Mesendoderm (in vitro differentiated cells): ENCODE measurements around the gene TTLL13. TPM values are rescaled to one million over a fixed set of nuclear protein-coding genes. Genes with fewer than 3 reads are reported as not detected.

Experiments
- DNase-seq: peaks from one replicate; pipeline ENCODE4 v3.0.0; 2013
- H2AK5ac ChIP-seq: 2 replicates; pipeline ENCODE4 v1.6.1; 2013; ENCODE audit warnings: low read length, inconsistent platforms
- H2BK120ac ChIP-seq: 2 replicates; pipeline ENCODE4 v1.6.1; 2013; ENCODE audit warnings: low read depth, mild to moderate bottlenecking, low read length, moderate library complexity, mixed read lengths
- H2BK15ac ChIP-seq: replicated peaks from 2 replicates; pipeline ENCODE4 v1.6.1; 2013; ENCODE audit warnings: low read depth, mild to moderate bottlenecking, moderate library complexity
- H2BK5ac ChIP-seq: 2 replicates; pipeline ENCODE4 v1.6.1; 2013; ENCODE audit warnings: low read length, inconsistent platforms
- H3K18ac ChIP-seq: 2 replicates; pipeline ENCODE4 v1.6.1; 2013; ENCODE audit warnings: mild to moderate bottlenecking, low read length, mixed read lengths
- H3K23ac ChIP-seq: one replicate; pipeline ENCODE4 v1.6.1; 2013; ENCODE audit warnings: low read length
- H3K27ac ChIP-seq: 2 replicates; pipeline ENCODE4 v1.5.1; 2013; ENCODE audit warnings: low read depth, mild to moderate bottlenecking, inconsistent platforms, low read length, moderate library complexity
- H3K27me3 ChIP-seq: 2 replicates; pipeline ENCODE4 v1.6.1; 2013; ENCODE audit warnings: low read length, control low read depth, mild to moderate bottlenecking, inconsistent platforms; ENCODE audit not compliant: insufficient read depth, poor library complexity
- H3K36me3 ChIP-seq: 2 replicates; pipeline ENCODE4 v1.6.1; 2013; ENCODE audit warnings: low read length, inconsistent platforms; ENCODE audit not compliant: control insufficient read depth, insufficient read depth
- H3K4ac ChIP-seq: one replicate; pipeline ENCODE4 v1.6.1; 2013; ENCODE audit warnings: low read depth, mild to moderate bottlenecking, low read length, moderate library complexity
- H3K4me1 ChIP-seq: 2 replicates; pipeline ENCODE4 v1.6.1; 2013; ENCODE audit warnings: low read depth, low read length, inconsistent platforms; ENCODE audit not compliant: control insufficient read depth
- H3K4me2 ChIP-seq: 2 replicates; pipeline ENCODE4 v1.6.1; 2013; ENCODE audit warnings: low read length
- H3K4me3 ChIP-seq: 2 replicates; pipeline ENCODE4 v1.5.1; 2013; ENCODE audit warnings: mild to moderate bottlenecking, low read length
- H3K56ac ChIP-seq: one replicate; pipeline ENCODE4 v1.6.1; 2013; ENCODE audit warnings: low read length
- H3K79me1 ChIP-seq: 2 replicates; pipeline ENCODE4 v1.6.1; 2013; ENCODE audit warnings: low read length, inconsistent platforms
- H3K79me2 ChIP-seq: 2 replicates; pipeline ENCODE4 v1.6.1; 2013; ENCODE audit warnings: mild to moderate bottlenecking, low read length; ENCODE audit not compliant: control insufficient read depth, insufficient read depth
- H3K9ac ChIP-seq: 2 replicates; pipeline ENCODE4 v1.6.1; 2013; ENCODE audit warnings: low read length, inconsistent platforms
- H4K5ac ChIP-seq: one replicate; pipeline ENCODE4 v1.6.1; 2013; ENCODE audit warnings: low read length
- H4K8ac ChIP-seq: one replicate; pipeline ENCODE4 v1.6.1; 2013; ENCODE audit warnings: low read depth, mild to moderate bottlenecking, control low read depth, low read length, moderate library complexity
- WGBS: extraction: QIAGEN DNeasy Blood & Tissue Kit; methylation state at CpG from one replicate; pipeline ENCODE4 v1.1.7; 2013; ENCODE audit warnings: low lambda C conversion rate, missing lambda C conversion rate; ENCODE audit not compliant: insufficient coverage; ENCODE audit errors: extremely low coverage; 5-methylcytosine and 5-hydroxymethylcytosine counted together
- polyA plus RNA-seq, 2 experiments: library from polyadenylated mRNA; stranded (reverse); fragments of 200-250 nt; gene quantifications; one replicate each; pipeline ENCODE4 v1.2.3, GENCODE V29; 2013

TTLL13 gene
- polyA plus RNA-seq (2013, experiment 1 of 2), result not detected
- polyA plus RNA-seq (2013, experiment 2 of 2), result 0.01 TPM

- no peaks in the 10 kb centered on the region for H3K36me3 ChIP-seq
- peak; percentile 96 for DNase-seq
- no peak within 1 kb of the TSS for H4K8ac ChIP-seq
- H2AK5ac ChIP-seq, result no peak within 1 kb of the TSS
- peak within 1 kb of the TSS; percentile 59 for H3K4me3 ChIP-seq
- peak within 1 kb of the TSS; percentile 80 for H3K56ac ChIP-seq
- H3K79me1 ChIP-seq, result no peaks in the 10 kb centered on the region
- no peaks in the 10 kb centered on the region for H3K27me3 ChIP-seq
- H3K23ac ChIP-seq, result no peak within 1 kb of the TSS
- WGBS, result no CpG with 5 or more reads among the region's 44 CpGs
- peak within 1 kb of the TSS; percentile 96 for H3K4me2 ChIP-seq
- H2BK5ac ChIP-seq, result no peak within 1 kb of the TSS
- no peak within 1 kb of the TSS for H3K4ac ChIP-seq
- no peaks in the 10 kb centered on the region for H3K4me1 ChIP-seq
- no peak within 1 kb of the TSS for H4K5ac ChIP-seq
- H3K9ac ChIP-seq, result peak within 1 kb of the TSS; percentile 68
- no peak within 1 kb of the TSS for H2BK120ac ChIP-seq
- H2BK15ac ChIP-seq, result no peak within 1 kb of the TSS
- no peak within 1 kb of the TSS for H3K27ac ChIP-seq
- H3K79me2 ChIP-seq, result no peaks in the 10 kb centered on the region
- no peak within 1 kb of the TSS for H3K18ac ChIP-seq
Measured at GRCh38 chr15:90249203-90249863, at the start of gene TTLL13. Gene TTLL13, plus strand, starts transcription at chr15:90249556. Its CDS starts 1,075 bp downstream, at chr15:90250631.

- Histone ChIP-seq H3K23ac (peak overlapping the region; percentile 19), H3K56ac (peak overlapping the region; percentile 88), H2BK5ac (no peak overlapping the region), H3K79me1 (peaks cover 7% of the 10 kb centered on the region), H2BK120ac (no peak overlapping the region), H3K4ac (no peak overlapping the region), H3K79me2 (no peaks in the 10 kb centered on the region), H3K36me3 (no peaks in the 10 kb centered on the region), H4K8ac (peak overlapping the region; percentile 30), H4K5ac (no peak overlapping the region), H3K9ac (peak overlapping the region; percentile 87), H3K4me3 (peak overlapping the region; percentile 32), H3K27me3 (no peaks in the 10 kb centered on the region), H3K4me1 (peaks cover 5% of the 10 kb centered on the region), H3K4me2 (peak overlapping the region; percentile 78), H2BK15ac (no peak overlapping the region), H3K27ac (no peak overlapping the region), H3K18ac (peak overlapping the region; percentile 94), H2AK5ac (no peak overlapping the region)
- no CpG with 5 or more reads among the region's 24 CpGs for WGBS
- DNase-seq, result no peak
Measured at GRCh38 chr15:90200534-90201129, 48.7 kb upstream of the TTLL13 start.

- Histone ChIP-seq H3K4me3 (peak within 1 kb of the TSS; percentile 84), H3K9ac (peak within 1 kb of the TSS; percentile 87), H3K4ac (peak within 1 kb of the TSS; percentile 38)
Measured at GRCh38 chr15:90201130-90201943, 48.0 kb upstream of the TTLL13 start, which contains the start of gene SEMA4B. Gene SEMA4B, plus strand, starts transcription at chr15:90201330. Its CDS starts 249 bp downstream, at chr15:90201579.

GRCh38 chr15:90201944-90202375 lies 47.4 kb upstream of the TTLL13 start:
- WGBS, result no CpG with 5 or more reads among the region's 25 CpGs
- H2BK15ac ChIP-seq, result no peak overlapping the region

More at GRCh38 chr15:90201130-90201943, 48.0 kb upstream of the TTLL13 start, which contains the start of gene SEMA4B:
- H2BK15ac ChIP-seq, result no peak within 1 kb of the TSS
- no peaks in the 10 kb centered on the region for H3K27me3 ChIP-seq
- peak within 1 kb of the TSS; percentile 92 for H3K23ac ChIP-seq
- H2BK120ac ChIP-seq, result no peak within 1 kb of the TSS
- no peaks in the 10 kb centered on the region for H3K36me3 ChIP-seq
- no peak within 1 kb of the TSS for H2AK5ac ChIP-seq
- peak within 1 kb of the TSS; percentile 88 for H3K56ac ChIP-seq
- H3K18ac ChIP-seq, result peak within 1 kb of the TSS; percentile 94
- H3K79me1 ChIP-seq, result peaks cover 7% of the 10 kb centered on the region
- H4K8ac ChIP-seq, result peak within 1 kb of the TSS; percentile 30
- H3K4me2 ChIP-seq, result peak within 1 kb of the TSS; percentile 78
- DNase-seq, result peak; percentile 78
- no peak within 1 kb of the TSS for H4K5ac ChIP-seq
- no CpG with 5 or more reads among the region's 88 CpGs for WGBS
- peaks cover 5% of the 10 kb centered on the region for H3K4me1 ChIP-seq
- H2BK5ac ChIP-seq, result no peak within 1 kb of the TSS
- H3K27ac ChIP-seq, result peak within 1 kb of the TSS; percentile 25
- no peaks in the 10 kb centered on the region for H3K79me2 ChIP-seq

GRCh38 chr15:90202929-90203328 lies 46.4 kb upstream of the TTLL13 start:
- DNase-seq, result no peak
- Histone ChIP-seq H3K27ac (no peak overlapping the region), H3K36me3 (no peaks in the 10 kb centered on the region), H2BK15ac (no peak overlapping the region), H4K8ac (no peak overlapping the region), H3K27me3 (no peaks in the 10 kb centered on the region), H3K79me1 (peaks cover 7% of the 10 kb centered on the region), H4K5ac (no peak overlapping the region), H3K4me2 (no peak overlapping the region), H3K4me3 (no peak overlapping the region), H3K9ac (no peak overlapping the region), H3K4me1 (peaks cover 5% of the 10 kb centered on the region), H3K56ac (no peak overlapping the region), H2BK120ac (no peak overlapping the region), H3K4ac (no peak overlapping the region), H3K18ac (no peak overlapping the region), H2AK5ac (no peak overlapping the region), H3K79me2 (no peaks in the 10 kb centered on the region), H2BK5ac (no peak overlapping the region), H3K23ac (no peak overlapping the region)
- no CpG with 5 or more reads among the region's 4 CpGs for WGBS

More at GRCh38 chr15:90201944-90202375, 47.4 kb upstream of the TTLL13 start:
- no peak overlapping the region for H2AK5ac ChIP-seq
- H3K4me2 ChIP-seq, result peak overlapping the region; percentile 78
- no peak overlapping the region for H2BK120ac ChIP-seq
- peak overlapping the region; percentile 87 for H3K9ac ChIP-seq
- H3K79me1 ChIP-seq, result peaks cover 7% of the 10 kb centered on the region
- H2BK5ac ChIP-seq, result no peak overlapping the region
- H3K56ac ChIP-seq, result peak overlapping the region; percentile 88
- DNase-seq, result peak; percentile 19
- H3K79me2 ChIP-seq, result no peaks in the 10 kb centered on the region
- peaks cover 5% of the 10 kb centered on the region for H3K4me1 ChIP-seq
- H3K27ac ChIP-seq, result no peak overlapping the region
- no peak overlapping the region for H4K5ac ChIP-seq
- peak overlapping the region; percentile 84 for H3K4me3 ChIP-seq
- no peak overlapping the region for H4K8ac ChIP-seq
- H3K18ac ChIP-seq, result peak overlapping the region; percentile 46
- no peaks in the 10 kb centered on the region for H3K27me3 ChIP-seq
- H3K4ac ChIP-seq, result no peak overlapping the region
- H3K36me3 ChIP-seq, result no peaks in the 10 kb centered on the region
- H3K23ac ChIP-seq, result no peak overlapping the region
